Endothelial cell of umbilical vein (primary cell): ENCODE measurements around the gene EEF1E1. TPM values are rescaled to one million over a fixed set of nuclear protein-coding genes. Genes with fewer than 3 reads are reported as not detected.
"Not testable (repeated sequence)": the region's sequence is repeated elsewhere in the genome, so short reads cannot be mapped to it uniquely, and the experiment has no call there.

ENCODE experiments used
- BruUV-seq: library from RNA; stranded (reverse); fragments of 400-500 nt; replicated peaks from 2 replicates; lab custom pipeline; 2021; lab: Mats Ljungman, UMichigan
- CTCF ChIA-PET: fragments of 300-600, 350-600 bp; sonication (Branson Sonifier 250); formaldehyde crosslinking; loops from one replicate; lab custom pipeline; 2021; ENCODE audit warnings: antibody characterized with exemption, inconsistent platforms; lab: Charles Lee
- POLR2A ChIA-PET: fragments of 300-600, 350-600 bp; sonication (Branson Sonifier 250); formaldehyde crosslinking; loops from one replicate; lab custom pipeline; 2021; ENCODE audit warnings: antibody characterized with exemption, inconsistent platforms; lab: Charles Lee
- DNase-seq: peaks from one replicate; pipeline ENCODE4 v3.0.0-alpha.2; 2011; ENCODE audit warnings: low read depth, low spot score
- FAIRE-seq: peaks from 2 replicates; lab custom pipeline; 2011; peaks lifted over from hg19 to GRCh38; lab: Jason Lieb, UNC
- H2AFZ ChIP-seq: 2 replicates; pipeline ENCODE4 v1.6.0; 2012; ENCODE audit warnings: low read depth, low read length, control low read depth, inconsistent platforms
- H3K27ac ChIP-seq: 2 replicates; pipeline ENCODE4 v1.5.1; 2011; ENCODE audit warnings: low read depth, mild to moderate bottlenecking, control low read depth, low read length, moderate library complexity; ENCODE audit not compliant: insufficient read depth
- H3K27me3 ChIP-seq, 2 experiments: 2 replicates each; pipeline versions ENCODE4 v1.6.0 to v1.6.1; 2011; ENCODE audit warnings: low read length in 2 of 2, mixed read lengths in 1 of 2; ENCODE audit not compliant: control insufficient read depth in 2 of 2, insufficient read depth in 2 of 2
- H3K36me3 ChIP-seq, 2 experiments: 2 replicates in 1 of 2; 3 replicates in 1 of 2; pipeline ENCODE4 v1.5.1; 2011; ENCODE audit warnings: low read length in 2 of 2, mild to moderate bottlenecking in 1 of 2, moderate library complexity in 1 of 2; ENCODE audit not compliant: control insufficient read depth in 2 of 2, insufficient read depth in 2 of 2; ENCODE audit errors: extremely low read depth in 1 of 2
- H3K4me1 ChIP-seq: 3 replicates; pipeline ENCODE4 v1.5.1; 2011; ENCODE audit warnings: mild to moderate bottlenecking, low read length; ENCODE audit not compliant: control insufficient read depth, insufficient read depth; ENCODE audit errors: extremely low read depth
- H3K4me2 ChIP-seq: 2 replicates; pipeline ENCODE4 v1.6.1; 2011; ENCODE audit warnings: low read length, control low read depth, mixed read lengths; ENCODE audit not compliant: insufficient read depth
- H3K4me3 ChIP-seq, 3 experiments: fragments of 200-600 bp in 1 of 3; sonication (generic), shearing (Covaris generic) in 1 of 3; replicated peaks in 1 of 3; 2 replicates each; pipeline ENCODE4 v1.5.1; 2011 to 2016; ENCODE audit warnings: control low read depth in 3 of 3, low read length in 3 of 3, mild to moderate bottlenecking in 2 of 3, inconsistent platforms in 1 of 3, low read depth in 1 of 3, moderate library complexity in 1 of 3; ENCODE audit not compliant: insufficient read depth in 1 of 3
- H3K79me2 ChIP-seq: 2 replicates; pipeline ENCODE4 v1.6.0; 2012; ENCODE audit warnings: low read length, inconsistent platforms; ENCODE audit not compliant: control insufficient read depth, insufficient read depth
- H3K9ac ChIP-seq: replicated peaks from 2 replicates; pipeline ENCODE3; 2011; ENCODE audit warnings: low read length, control low read depth; ENCODE audit not compliant: insufficient read depth; ENCODE audit errors: extremely low read depth
- H3K9me1 ChIP-seq: replicated peaks from 3 replicates; pipeline ENCODE4 v1.6.0; 2011; ENCODE audit warnings: mild to moderate bottlenecking, low read length; ENCODE audit not compliant: control insufficient read depth, insufficient read depth; ENCODE audit errors: extremely low read depth
- H3K9me3 ChIP-seq: replicated peaks from 2 replicates; pipeline ENCODE4 v1.5.1; 2012; ENCODE audit warnings: low read length, inconsistent platforms; ENCODE audit not compliant: control insufficient read depth, insufficient read depth
- H4K20me1 ChIP-seq: replicated peaks from 2 replicates; pipeline ENCODE3; 2011; ENCODE audit warnings: mild to moderate bottlenecking, low read length; ENCODE audit not compliant: control insufficient read depth, insufficient read depth; ENCODE audit errors: extremely low read depth
- CTCF ChIP-seq, 2 donors: IDR thresholded peaks; 1 replicate in 1 of 2; 2 replicates in 1 of 2; pipeline ENCODE4 v1.5.1; 2011; ENCODE audit warnings: low read length in 2 of 2, mild to moderate bottlenecking in 2 of 2, moderate library complexity in 2 of 2, control low read depth in 1 of 2, inconsistent platforms in 1 of 2, low read depth in 1 of 2; ENCODE audit not compliant: insufficient read depth in 1 of 2; ENCODE audit errors: extremely low read depth in 1 of 2
- EZH2 ChIP-seq: IDR thresholded peaks from 2 replicates; pipeline ENCODE4 v1.6.1; 2012; ENCODE audit warnings: borderline replicate concordance, low read depth, mild to moderate bottlenecking, moderate library complexity, low read length, inconsistent platforms; ENCODE audit not compliant: severe bottlenecking
- FOS ChIP-seq: IDR thresholded peaks from 2 replicates; pipeline ENCODE4 v1.6.1; 2011; ENCODE audit warnings: mild to moderate bottlenecking, low read length, moderate library complexity, borderline replicate concordance; ENCODE audit not compliant: insufficient read depth
- GATA2 ChIP-seq: IDR thresholded peaks from 2 replicates; pipeline ENCODE4 v1.7.0; 2011; ENCODE audit warnings: low read depth, mild to moderate bottlenecking, moderate library complexity, mixed read lengths, low read length; ENCODE audit not compliant: insufficient read length, insufficient read depth
- JUN ChIP-seq: IDR thresholded peaks from 2 replicates; pipeline ENCODE4 v1.6.1; 2011; ENCODE audit warnings: borderline replicate concordance, low read depth; ENCODE audit not compliant: insufficient read length, insufficient read depth
- MAX ChIP-seq: IDR thresholded peaks from 2 replicates; pipeline ENCODE4 v1.6.1; 2011; ENCODE audit not compliant: insufficient read depth, insufficient read length
- MYC ChIP-seq: IDR thresholded peaks from one replicate; pipeline ENCODE4 v1.6.1; 2011; ENCODE audit warnings: mild to moderate bottlenecking, low read depth, low read length
- POLR2A ChIP-seq: IDR thresholded peaks from 2 replicates; pipeline ENCODE4 v1.6.1; 2012; ENCODE audit warnings: low read depth, mild to moderate bottlenecking, control low read depth, low read length
- POLR2AphosphoS5 ChIP-seq: IDR thresholded peaks from 2 replicates; pipeline ENCODE4 v1.6.1; 2012; ENCODE audit warnings: low read depth, mild to moderate bottlenecking, control low read depth, low read length, moderate library complexity; ENCODE audit not compliant: insufficient read depth
- dilution Hi-C: fragments of 300-500 bp; cut with MboI; formaldehyde crosslinking; loops from one replicate; pipeline ENCODE4 v1.15.0; 2019; ENCODE audit warnings: low sequenced_read_pairs; ENCODE audit not compliant: extremely low pct_ligation_motif_present
- intact Hi-C: fragments of 100-400 bp; cut with micrococcal nuclease; formaldehyde crosslinking; loops from one replicate; pipeline ENCODE4 v1.10.0; 2022
- polyA plus RNA-seq, 4 experiments: library from polyadenylated mRNA; depleted of rRNA in 3 of 4; stranded (reverse) in 3 of 4; unstranded in 1 of 4; fragments of >200 nt; gene quantifications; 2 replicates each; pipeline versions ENCODE4 v1.2.1 to v1.2.3, GENCODE V29; 2011 to 2012; ENCODE audit warnings: missing spikeins in 1 of 4
- total RNA-seq: library from RNA; stranded (reverse); gene quantifications from 2 replicates; pipeline ENCODE4 v1.2.3, GENCODE V29; 2021

Gene EEF1E1
- total and polyA plus RNA-seq, 2 donors (not counting 3 experiments of a cell fraction or from before 2014, with no cell fraction given), result 53.8 to 58.1 TPM

GRCh38 chr6:8041913-8042583 is 60.3 kb downstream of the EEF1E1 start:
- H3K4me3 ChIP-seq, result no peak overlapping the region
- no peak for FAIRE-seq

DNA sequence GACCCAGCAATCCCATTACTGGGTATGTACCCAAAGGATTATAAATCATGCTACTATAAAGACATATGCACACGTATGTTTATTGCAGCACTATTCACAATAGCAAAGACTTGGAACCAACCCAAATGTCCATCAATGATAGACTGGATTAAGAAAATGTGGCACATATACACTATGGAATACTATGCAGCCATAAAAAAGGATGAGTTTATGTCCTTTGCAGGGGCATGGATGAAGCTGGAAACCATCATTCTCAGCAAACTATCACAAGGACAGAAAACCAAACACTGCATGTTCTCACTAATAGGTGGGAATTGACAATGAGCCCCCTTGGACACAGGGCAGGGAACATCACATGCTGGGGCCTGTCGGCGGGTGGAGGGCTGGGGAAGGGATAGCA is 68.2 kb downstream of the EEF1E1 start:
- H4K20me1 ChIP-seq, intact Hi-C loops, H3K4me3 ChIP-seq, H3K9me3 ChIP-seq, POLR2A ChIA-PET, dilution Hi-C loops, H2AFZ ChIP-seq, FAIRE-seq, DNase-seq, CTCF ChIA-PET, H3K27me3 ChIP-seq, H3K9ac ChIP-seq, H3K4me2 ChIP-seq, H3K4me1 ChIP-seq, BruUV-seq, H3K36me3 ChIP-seq, H3K9me1 ChIP-seq, H3K27ac ChIP-seq: not testable (repeated sequence)
- H3K79me2 ChIP-seq, result peaks cover 47% of the 10 kb centered on the region

More at GRCh38 chr6:8041913-8042583, 60.3 kb downstream of the EEF1E1 start:
- intact Hi-C loops (no loop called here), dilution Hi-C loops (no loop called here)
- no peaks in the 10 kb centered on the region for H4K20me1 ChIP-seq
- no peaks in the 10 kb centered on the region for H3K9me1 ChIP-seq
- no peaks in the 10 kb centered on the region for H3K27me3 ChIP-seq
- H3K27ac ChIP-seq, result no peak overlapping the region
- H2AFZ ChIP-seq, result no peak overlapping the region
- no peak for TF ChIP-seq CTCF (IDR thresholded peaks at IDR 0.05; ENCODE audit: extremely low read depth in 1 of 2, insufficient read depth in 1 of 2, low read depth in 1 of 2, low read length in 2 of 2)
- TF ChIP-seq EZH2, result no peak
- TF ChIP-seq GATA2, result no peak
- TF ChIP-seq FOS, result no peak
- TF ChIP-seq MYC, result no peak
- no peak for TF ChIP-seq MAX
- TF ChIP-seq POLR2AphosphoS5, result no peak
- no peak for TF ChIP-seq POLR2A
- no peak for TF ChIP-seq JUN
- H3K36me3 ChIP-seq, result peaks cover 0 to 2% of the 10 kb centered on the region in 2 experiments
- no peak for DNase-seq
- peaks cover 7% of the 10 kb centered on the region for H3K79me2 ChIP-seq
- CTCF ChIA-PET, result interaction anchor here (0.6 to 1.6 kb wide), 2 partner anchors 14 to 319 kb away, joined by 3 to 5 read pairs; no protein-coding TSS in a partner anchor
- H3K4me2 ChIP-seq, result no peak overlapping the region
- POLR2A ChIA-PET, result interaction anchor here (1.0 kb wide), 1 partner anchor 14 kb away, joined by 3 read pairs; no protein-coding TSS in a partner anchor
- H3K9me3 ChIP-seq, result no peaks in the 10 kb centered on the region
- no TSS peak for BruUV-seq
- H3K4me1 ChIP-seq, result no peaks in the 10 kb centered on the region
- no peak overlapping the region for H3K9ac ChIP-seq
